GM19397 (cell line): Measurements from ENCODE around the gene PNLIPRP2.

Experiments
- ATAC-seq: cut with Tn5 transposase; IDR thresholded peaks from one replicate; pipeline ENCODE4 v1.9.1; 2021; ENCODE audit warnings: mild to moderate bottlenecking, moderate library complexity; ENCODE audit not compliant: unreplicated experiment

PNLIPRP2 gene

DNA sequence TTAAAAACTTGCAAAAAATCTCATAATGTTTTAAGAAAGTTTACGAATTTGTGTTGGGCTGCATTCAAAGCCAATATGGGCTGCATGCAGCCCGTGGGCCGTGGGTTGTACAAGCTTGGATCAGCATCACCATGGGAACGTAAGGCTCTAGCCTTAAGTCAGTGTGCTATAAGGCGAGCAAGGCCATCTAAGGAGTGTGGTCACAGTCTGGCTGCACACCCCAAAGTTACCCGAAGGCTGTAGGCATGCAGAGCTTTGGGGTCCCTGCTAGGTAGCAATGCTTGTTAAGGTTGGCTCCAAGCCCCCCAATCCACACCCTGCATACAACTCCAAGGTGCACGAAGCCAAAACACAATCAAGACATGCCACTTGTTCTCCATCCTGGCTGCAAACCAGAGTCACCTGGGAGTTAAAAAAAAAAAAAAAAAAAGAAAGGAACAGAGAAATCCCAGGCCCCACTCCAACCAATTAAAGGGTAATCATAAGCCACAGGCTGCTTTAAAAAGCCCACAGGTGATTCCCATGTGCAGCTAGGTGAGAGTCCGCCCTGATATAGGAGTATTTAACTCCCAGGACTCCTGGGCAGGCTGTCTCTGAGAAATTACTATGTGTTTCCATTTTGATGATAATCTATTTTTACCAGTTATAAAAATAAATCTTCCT lies 8.5 kb upstream of the PNLIPRP2 start:
- no peak for ATAC-seq

DNA sequence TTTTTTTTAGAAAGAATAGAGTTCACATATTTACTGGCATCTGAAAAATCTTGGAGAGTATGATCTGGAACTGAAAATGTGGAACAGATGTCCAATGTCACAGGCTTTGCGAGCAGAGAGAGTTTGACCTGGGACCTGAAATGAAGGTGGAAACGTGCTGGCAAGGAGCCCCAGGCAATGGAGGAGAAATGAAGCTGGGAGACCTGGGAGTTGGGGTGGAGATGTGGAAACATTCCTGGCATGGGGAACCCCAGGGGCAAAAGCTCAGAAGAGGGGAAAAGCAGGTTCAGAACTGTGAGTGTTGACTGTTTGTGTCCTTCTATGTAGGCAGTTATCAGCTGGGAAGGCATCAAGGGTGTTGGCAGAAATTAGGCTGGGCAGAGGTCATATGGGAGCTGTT lies 7.3 kb upstream of the PNLIPRP2 start:
- no peak for ATAC-seq

DNA sequence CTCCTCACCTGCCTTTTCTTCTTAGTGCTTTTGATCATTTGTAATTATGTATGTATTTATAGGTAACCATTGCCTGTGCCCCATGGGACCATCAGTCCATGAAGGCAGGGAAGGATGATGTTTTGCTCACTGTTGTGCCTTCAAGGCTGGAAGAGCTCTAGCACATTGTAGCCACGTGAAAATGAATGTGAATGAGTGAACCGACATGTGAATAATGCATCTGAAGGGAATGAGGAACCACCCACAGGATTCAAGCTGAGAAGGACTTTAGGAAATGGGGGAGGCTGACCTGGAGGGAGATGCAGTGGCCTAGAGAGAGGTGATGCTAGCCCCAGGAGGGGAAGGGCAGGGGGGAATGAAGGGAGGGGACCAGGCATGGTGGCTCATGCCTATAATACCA lies 6.0 kb upstream of the PNLIPRP2 start:
- no peak for ATAC-seq

DNA sequence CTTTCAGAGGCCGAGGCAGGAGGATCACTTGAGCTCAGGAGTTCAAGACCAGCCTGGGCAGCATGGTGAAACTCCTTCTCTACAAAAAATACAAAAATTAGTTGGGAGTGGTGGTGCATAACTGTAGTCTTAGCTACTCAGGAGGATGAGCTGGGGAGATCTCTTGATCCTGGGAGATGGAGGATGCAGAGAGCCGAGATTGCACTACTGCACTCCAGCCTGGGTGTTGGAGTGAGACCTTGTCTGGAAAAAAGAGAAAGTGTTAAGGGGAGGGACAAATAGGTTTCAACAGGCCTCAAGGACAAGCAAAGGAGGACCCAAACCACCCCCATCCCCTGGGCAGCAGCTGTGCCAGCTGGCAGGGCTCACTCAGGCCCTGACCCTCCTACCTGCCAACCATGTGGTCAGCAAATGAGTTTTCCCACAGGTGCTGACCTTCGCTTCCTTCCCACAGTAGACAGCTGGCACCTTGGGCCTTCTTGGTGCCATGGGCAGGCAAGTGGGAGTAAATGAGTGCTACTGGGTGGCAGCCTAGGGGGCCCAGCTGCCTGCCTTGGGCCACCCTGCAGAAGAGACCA lies 5.5 kb upstream of the PNLIPRP2 start:
- ATAC-seq: no peak

DNA sequence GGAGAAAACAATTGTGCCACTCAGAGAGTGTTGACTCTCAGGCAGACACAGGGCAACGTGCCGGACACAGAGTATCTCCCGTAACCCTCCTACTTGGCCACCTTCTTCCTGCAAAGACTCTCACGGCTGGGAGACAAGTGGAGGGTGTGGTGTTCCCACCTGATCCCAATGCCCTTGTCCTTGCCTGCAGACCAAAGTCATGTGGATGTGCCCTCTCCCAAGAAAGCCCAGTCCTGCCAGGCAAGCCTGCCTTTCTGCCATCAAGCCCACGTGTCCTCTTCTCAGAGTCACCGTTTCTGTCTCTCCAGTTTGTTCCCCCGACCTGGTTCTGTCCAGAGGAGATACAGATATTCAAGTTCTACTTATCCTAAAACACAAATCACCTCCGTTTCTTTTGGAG lies 723 bp downstream of the PNLIPRP2 start:
- ATAC-seq: no peak

DNA sequence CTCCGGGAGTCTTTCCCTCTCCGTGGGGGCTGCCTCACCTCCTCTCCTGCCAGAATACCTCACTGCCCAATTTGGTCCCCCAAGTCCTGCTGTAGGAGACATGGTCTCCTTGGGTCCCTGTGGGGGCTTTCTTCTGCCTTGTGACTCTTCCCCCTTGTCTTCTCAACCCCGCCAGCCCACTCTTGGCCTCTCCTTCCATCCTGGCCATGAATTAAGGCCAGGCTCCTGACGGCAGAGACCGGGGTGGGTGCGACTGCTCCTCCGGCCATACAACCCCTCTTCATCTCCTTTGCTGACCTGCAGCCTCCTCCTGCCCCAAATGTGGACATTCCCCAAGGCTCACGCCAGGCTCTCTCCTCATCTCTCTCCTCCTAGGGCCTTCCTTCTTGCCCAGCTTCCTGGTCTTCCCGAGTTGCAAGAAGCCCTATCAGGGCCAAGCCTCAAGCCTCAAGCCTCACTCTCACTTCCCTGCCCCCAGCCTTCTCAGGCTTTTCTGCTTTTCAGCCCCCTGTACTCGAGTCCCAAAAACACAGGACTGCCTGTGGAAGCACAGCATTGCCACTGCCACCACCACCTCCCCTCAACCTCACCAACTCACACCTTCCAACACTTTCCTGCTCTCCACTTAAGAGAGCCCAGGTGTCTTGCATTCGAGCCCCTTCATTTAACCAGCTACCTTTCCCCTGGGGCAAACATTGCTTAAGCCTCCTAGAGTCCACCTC lies 1.3 kb downstream of the PNLIPRP2 start:
- ATAC-seq: no peak

DNA sequence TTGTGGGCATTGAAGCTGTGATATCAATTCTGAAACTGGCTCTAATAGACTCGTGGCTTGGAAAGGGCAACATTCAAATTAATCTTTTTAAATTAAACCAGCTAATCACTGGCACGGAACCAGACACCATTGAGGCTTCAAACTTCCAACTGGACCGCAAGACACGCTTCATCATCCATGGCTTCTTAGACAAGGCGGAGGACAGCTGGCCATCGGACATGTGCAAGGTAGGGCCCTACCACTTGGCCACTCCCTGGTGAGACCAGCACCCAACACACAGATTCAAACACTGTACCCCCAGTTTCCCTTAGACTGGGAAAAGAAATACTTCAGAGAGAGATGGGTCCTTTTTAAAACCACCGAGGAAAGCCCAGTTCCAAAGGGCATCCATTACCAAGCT lies 5.1 kb downstream of the PNLIPRP2 start:
- ATAC-seq: no peak

DNA sequence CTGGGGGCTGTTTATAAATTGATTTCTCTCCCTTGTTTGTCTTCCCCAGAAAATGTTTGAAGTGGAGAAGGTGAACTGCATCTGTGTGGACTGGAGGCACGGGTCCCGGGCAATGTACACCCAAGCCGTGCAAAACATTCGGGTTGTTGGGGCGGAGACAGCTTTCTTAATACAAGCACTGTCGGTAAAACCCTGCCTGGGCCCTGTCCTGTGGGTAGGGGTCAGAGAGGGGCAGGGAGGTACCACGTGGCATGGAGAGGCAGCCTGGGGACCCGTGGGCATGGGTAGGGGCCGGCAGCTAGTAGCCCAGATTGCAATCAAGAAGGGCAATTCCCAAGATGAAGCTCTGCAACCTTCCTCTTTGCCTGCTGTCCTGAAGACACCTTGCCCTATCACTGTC lies 6.1 kb downstream of the PNLIPRP2 start:
- ATAC-seq: no peak

DNA sequence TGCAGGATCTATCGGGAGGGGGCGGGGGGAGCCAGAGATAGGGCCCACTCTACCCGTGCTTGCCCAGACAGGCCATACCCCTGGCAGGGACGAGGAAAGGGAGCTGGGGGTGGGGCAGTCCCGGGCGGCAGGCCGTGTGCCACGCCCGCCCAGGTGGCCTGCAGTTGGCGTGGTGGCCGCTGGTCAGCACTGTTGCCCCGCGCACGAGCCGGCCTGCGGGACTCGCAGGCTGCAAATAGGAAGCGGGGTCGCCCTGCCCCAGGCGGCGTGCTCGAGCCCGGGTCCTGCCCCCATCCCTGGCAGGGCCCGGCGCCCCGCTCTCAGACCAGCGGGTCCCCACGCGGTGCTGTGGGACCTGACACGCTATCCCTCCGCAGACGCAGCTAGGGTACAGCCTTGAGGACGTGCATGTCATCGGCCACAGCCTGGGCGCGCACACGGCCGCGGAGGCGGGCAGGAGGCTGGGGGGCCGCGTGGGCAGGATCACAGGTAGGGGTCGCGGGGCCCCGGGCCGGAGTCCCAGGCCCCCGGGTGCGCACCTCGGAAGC lies 6.7 kb downstream of the PNLIPRP2 start:
- no peak for ATAC-seq

DNA sequence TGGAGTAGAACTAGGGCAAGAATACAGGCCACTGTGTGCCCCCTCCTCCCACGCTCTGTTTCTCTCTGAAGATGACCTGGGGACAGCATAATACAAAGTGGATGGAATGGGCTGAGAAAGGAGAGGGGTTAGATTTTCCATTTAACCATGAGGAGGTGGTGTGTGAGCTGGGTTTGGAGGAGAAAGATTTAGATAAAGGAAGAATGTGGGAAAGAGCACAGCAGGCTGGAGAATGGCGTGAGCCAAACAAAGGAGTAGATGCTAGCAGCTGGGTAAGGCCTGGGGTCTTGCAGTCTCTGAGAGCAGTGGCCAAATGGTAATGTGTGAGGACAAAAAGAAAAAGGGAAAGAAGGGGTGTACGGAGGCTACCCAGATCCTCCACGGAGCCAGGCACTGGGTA lies 8.6 kb downstream of the PNLIPRP2 start:
- ATAC-seq: no peak

DNA sequence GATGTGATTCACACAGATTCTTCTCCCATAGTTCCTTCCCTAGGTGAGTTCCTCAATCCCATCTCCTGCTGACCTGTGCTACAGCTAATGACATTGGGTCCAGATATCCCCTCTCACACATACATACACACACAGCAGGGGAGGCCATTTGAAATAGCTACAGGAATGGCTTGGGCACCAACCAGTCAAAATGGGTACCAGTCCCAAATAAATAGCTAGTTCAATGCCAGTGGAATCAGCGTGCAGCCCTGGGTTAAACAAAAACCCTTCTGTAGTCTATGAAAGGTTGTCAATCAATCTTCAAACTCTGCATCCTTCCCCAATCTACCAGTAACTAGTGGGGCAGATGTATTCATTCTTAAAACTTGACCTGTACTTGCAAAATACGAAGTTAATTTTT lies 9.3 kb downstream of the PNLIPRP2 start:
- ATAC-seq: no peak

DNA sequence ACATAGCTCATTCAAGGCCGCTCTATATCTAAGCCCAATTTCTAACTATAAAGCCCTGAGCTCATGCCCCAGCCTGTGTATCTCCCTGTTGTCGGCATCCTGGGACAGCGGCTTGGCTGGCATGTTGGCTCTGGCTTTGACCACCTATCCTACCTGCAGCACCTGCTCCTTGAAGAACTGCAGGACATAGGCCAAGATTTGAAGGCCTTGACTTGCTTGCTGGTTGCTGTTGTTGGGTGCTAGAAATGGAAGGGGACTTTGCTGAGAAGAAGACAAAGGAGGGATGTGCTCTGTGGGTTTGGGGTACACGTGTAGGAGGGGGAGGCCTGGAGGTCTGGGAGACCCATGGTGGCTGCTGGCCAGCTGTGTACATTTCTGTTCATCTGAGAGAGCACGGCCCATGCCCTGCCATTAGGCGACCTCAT lies 11.1 kb downstream of the PNLIPRP2 start:
- ATAC-seq: no peak

DNA sequence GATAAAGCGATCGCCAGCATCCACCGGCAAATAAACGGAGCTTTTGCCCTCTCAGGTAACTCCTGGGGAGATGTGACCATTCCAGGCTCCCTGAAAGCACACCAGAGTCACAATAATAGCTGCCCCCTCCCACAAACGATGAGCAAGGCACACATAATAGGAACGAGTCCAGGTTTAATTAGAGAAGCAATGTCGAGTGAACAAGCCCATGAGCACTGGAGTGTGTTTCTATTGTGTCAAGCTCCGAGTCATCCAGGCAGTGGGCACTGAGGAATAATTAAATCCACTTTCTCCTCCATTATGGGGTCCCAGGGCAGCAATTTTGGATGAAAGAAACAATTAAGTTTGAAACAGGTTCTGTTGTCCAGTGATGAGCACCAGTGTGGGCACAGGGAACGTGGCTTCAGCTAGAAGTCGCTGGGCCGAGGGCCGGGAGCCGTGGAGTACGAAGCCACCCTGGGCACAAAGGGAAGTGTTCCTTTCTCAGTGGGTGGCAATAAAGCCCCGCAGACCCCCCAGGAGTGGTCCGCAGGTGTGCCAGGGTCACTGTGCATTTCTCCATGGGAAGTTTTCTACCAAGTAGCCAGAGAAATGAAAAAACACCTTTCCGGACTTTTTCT lies 12.0 kb downstream of the PNLIPRP2 start:
- ATAC-seq: no peak

DNA sequence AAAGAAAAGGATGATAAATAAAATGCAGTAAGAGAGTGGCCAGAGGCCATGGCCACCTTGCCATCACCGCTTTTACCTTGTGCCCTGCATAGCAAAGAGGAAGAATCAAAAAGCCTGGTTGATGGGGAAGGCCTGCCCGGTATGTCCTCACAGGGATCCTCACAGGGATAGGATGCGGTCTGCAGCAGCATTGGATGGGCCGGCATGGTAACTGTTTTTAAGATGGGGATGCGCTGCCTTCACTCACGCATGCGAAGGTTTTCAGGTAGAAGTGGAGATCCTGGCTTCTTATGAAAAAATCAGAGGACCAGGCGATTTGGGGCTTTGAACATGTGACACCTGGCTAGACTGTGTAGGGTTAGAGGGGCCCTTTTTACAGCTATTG lies 12.5 kb downstream of the PNLIPRP2 start:
- ATAC-seq: no peak

DNA sequence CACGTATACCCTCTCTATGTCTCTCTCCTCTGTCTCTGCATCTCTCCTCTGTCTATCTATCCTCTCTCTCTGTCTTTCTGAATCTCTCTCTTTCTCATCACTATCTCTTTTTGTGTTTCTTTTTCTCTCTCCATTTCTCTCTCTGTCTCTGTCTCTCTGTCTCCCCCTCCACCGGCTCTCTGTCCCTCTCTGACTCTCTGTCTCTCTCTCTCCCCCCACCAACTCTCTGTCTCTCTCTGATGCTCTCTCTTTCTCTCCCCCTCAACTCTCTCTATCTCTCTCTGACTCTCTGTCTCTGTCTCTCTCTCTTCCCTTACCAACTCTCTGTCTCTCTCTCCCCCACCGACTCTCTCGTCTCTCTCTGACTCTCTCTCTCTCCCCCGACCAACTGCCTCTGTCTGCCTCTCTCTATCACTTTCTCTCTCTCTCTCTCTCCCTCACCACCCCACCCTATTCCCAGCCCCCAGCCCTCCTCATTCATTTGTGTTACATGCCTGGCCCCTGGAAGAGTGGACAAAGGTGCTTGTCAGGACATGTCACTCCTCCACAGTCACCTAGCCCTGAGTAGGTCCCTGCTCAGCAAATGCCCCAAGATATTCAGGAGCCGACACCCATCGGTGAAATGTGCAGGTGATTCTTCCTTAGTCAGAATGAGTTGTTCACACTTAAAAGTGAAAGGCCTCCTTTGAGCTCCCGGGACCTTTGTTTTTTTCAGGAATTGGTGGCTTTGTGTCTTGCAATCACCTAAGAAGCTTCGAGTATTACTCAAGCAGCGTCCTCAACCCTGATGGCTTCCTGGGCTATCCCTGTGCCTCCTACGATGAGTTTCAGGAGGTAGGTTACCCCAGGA lies 13.6 kb downstream of the PNLIPRP2 start:
- no peak for ATAC-seq

DNA sequence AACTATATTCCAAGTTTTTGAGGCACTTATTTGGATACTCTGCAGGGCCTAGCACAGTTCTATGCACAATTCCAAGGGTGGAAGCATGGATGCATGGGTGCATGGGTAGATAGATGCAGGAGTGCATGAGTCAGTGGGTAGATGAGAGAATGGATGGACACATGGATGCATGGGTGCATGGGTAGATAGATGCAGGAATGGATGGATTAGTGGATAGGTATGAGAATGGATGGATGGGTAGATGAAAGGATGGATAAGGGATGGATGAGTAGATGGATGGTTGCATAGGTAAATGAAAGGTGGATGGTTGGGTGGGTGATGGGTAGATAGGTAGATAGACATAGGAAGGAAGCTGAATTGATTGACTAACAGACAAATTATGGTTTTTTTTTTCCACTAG lies 15.6 kb downstream of the PNLIPRP2 start:
- ATAC-seq: no peak

DNA sequence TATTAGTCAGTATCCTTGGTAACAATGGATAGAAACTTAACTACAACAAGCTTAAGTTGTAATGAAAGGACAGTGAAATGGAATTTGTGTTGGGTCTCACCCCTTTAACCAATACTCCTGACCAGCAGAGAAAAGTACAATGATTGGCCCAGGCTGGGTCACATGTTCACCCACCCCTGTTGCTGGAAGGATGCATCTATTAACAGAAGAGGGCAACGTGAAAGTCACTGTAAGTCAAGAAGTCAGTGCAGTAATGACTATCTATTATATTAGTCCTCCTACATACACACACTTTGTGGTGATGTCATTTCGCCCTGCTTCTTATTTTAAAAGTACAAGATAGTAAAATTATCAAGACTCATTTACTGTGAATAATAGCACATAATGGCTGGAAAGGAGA lies 16.2 kb downstream of the PNLIPRP2 start:
- no peak for ATAC-seq

DNA sequence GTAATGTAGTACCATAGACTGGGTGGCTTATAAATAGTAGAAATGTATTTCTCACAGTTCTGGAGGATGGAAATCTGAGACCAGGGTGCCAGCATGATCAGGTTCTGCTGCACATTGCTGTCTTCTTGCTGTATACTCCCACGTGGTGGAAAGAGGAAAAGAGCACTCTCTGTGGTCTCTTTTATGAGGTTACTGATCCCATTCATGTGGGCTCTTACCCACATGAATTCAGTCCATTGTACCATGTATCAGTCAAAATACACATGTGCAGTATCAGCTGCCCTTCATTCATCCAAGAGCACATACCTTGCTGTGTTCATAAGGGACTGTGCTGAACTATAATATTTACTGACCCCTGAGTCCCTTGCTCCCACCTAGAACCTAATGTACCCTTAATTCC lies 17.1 kb downstream of the PNLIPRP2 start:
- ATAC-seq: no peak

DNA sequence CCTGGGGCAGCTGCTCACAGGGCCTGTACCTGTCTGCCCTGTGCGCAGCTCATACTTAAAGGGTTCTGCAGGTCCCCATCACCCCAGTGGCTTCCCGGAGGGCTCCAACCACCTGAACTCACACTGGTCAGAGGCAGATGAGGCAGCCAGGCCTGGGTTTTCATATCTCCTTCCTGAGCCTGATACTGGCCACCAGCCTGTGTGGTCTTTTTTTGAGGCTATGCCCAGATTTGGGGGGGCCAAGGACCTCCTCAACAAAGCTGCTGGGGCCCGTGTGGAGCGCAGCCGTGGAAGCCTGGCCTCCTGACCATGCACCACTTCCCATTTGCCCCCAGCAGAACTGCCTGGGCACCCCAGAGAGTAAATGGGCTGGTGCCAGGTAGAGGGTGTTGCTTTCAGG lies 25.7 kb downstream of the PNLIPRP2 start:
- no peak for ATAC-seq

DNA sequence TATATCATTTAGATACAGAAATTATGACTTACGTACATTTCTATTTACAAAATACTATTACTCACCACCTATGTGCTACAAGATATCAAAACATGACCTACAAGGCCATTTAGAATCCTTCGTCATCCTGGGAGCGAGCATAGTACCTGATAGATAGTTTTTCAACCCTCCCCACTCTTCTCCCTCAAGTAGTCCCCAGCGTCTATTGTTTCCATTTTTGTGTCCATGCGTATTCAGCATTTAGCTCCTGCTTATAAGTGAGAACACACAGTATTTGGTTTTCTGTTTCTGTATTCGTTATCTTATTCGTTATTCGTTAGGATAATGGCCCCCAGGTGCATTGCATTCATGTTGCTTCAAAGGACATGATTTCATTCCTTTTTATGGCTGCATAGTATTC lies 28.1 kb downstream of the PNLIPRP2 start:
- ATAC-seq: no peak

DNA sequence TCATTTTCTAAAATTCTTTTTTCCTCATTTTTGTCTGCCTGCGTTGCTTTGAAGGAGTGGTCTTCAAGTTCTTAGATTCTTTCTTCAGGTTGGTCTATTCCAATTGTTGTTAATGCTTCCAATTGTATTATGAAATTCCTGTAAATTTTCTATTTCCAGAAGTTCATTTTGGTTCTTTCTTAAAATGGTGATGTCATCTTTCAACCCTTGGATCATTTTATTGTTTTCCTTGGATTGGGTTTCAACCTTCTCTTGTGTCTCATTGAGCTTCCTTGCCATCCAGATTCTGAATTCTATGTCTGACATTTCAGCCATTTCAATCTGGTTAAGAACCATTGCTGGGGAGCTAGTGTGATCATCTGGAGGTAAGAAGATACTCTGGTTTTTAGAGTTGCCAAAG lies 33.1 kb downstream of the PNLIPRP2 start:
- ATAC-seq: no peak
